GM12874 (cell line): ENCODE results near the gene ASXL2.

Experiments used
- CTCF ChIP-seq: IDR thresholded peaks from 2 replicates; pipeline ENCODE4 v1.5.1; 2011; ENCODE audit warnings: low read depth, mild to moderate bottlenecking, control low read depth, low read length, moderate library complexity; ENCODE audit not compliant: insufficient read depth

Gene ASXL2

DNA sequence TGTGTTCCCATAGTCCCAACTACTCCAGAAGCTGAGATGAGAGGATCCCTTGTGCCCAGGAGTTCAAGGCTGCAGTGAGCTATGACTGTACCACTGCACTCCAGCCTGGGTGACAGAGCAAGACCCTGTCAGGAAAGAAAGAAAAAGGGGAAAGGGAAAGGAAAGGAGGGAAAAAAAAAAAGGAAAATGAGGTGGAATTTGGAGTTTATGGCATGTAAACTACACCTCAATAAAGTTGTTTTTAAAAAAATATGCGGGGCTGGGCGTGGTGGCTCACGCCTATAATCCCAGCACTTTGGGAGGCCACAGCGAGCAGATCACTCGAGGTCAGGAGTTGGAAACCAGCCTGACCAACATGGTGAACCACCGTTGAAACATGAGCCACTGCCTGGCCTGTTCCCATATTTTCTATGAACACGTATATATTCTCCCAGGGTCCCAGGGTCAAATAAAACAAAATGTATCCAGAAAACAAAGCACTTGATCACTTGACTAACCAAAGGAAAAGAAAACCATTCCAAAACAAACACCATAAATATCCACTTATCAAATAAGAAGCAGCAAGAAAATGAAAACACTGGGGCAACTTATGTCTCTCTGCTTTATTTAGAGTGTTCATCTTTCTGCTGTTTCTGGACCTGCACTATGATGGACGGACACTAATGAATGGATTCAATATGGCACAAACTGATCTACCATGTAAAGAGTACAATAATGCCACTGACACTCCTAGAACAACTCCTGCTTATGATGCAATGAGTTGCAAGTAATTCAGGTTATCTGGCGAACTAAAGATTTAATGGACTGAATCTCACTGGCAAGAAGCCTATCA, 56.8 kb downstream of the ASXL2 start:
- TF ChIP-seq CTCF, result no peak

- no peak for TF ChIP-seq CTCF
These were observed 58.7 kb downstream of the ASXL2 start for GRCh38 chr2:25819597-25820039.

- TF ChIP-seq CTCF, result no peak
These were observed 60.7 kb downstream of the ASXL2 start for GRCh38 chr2:25817630-25818029.

- TF ChIP-seq CTCF, result no peak
These were observed 61.3 kb downstream of the ASXL2 start for GRCh38 chr2:25817006-25817405.

- no peak for TF ChIP-seq CTCF
These were observed 62.0 kb downstream of the ASXL2 start for GRCh38 chr2:25816249-25816648.

DNA sequence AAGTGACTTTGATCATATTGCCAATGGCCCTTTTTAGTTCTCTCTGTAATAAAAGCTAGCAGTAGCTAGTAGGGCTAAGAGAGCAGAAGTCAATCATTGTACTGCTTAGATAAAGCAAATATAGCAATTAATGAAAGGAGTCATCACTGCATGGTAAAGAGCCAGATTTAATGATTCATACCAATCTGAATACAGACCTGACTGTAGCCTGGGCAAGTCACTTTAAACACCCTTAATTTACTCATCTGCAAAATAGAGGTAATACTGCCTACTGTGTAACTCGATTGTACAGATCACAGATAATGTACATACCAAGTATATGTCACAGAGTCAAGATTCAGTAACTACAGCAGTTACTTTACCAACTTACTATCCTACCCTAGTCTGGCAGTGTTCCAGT, 63.6 kb downstream of the ASXL2 start:
- no peak for TF ChIP-seq CTCF

- no peak for TF ChIP-seq CTCF
These were observed 67.9 kb downstream of the ASXL2 start for GRCh38 chr2:25810428-25810827.

DNA sequence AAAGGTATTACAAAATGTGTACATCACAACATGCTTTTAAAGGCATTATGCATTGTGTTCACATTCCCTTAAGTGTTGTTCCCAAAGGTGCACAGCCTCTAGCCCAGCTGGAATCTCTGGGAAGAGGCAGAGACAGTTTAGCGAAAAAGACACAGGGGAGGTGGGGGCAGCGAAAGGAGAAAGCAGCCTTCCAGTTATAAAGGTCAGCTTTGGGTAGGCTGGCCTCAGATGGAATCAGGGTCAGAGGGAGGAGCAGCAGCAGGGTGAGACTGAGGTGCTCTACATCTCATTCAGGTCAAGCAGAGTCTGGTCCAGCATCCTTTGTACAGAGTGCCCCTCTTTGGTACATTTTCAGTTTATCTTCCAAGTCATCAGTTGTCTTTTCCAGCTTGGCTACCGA, 68.6 kb downstream of the ASXL2 start:
- no peak for TF ChIP-seq CTCF
